Spinal cord (tissue), 10 donors: Measurements from ENCODE around the gene VARS2. TPM values are rescaled to one million over a fixed set of nuclear protein-coding genes. Genes with fewer than 3 reads are reported as not detected.

Experiments
- DNase-seq, 6 donors: peaks; one replicate each; pipeline versions ENCODE4 v3.0.0 to v3.0.0-alpha.2; 2013 to 2015; ENCODE audit warnings: low spot score in 6 of 6, low read depth in 4 of 6
- H3K27ac ChIP-seq: one replicate; pipeline ENCODE4 v1.5.1; 2013; ENCODE audit warnings: low read depth, low read length, control low read depth
- H3K27me3 ChIP-seq: one replicate; pipeline ENCODE4 v1.6.1; 2013; ENCODE audit warnings: low read length; ENCODE audit not compliant: control insufficient read depth, insufficient read depth
- H3K36me3 ChIP-seq: one replicate; pipeline ENCODE4 v1.6.1; 2013; ENCODE audit warnings: low read length; ENCODE audit not compliant: control insufficient read depth, insufficient read depth
- H3K4me1 ChIP-seq: one replicate; pipeline ENCODE4 v1.6.1; 2013; ENCODE audit warnings: low read length; ENCODE audit not compliant: control insufficient read depth, insufficient read depth
- H3K4me3 ChIP-seq: one replicate; pipeline ENCODE4 v1.5.1; 2013; ENCODE audit warnings: low read depth, low read length, control low read depth
- H3K9me3 ChIP-seq: one replicate; pipeline ENCODE4 v1.6.1; 2013; ENCODE audit warnings: low read length; ENCODE audit not compliant: control insufficient read depth, insufficient read depth
- WGBS: methylation state at CpG from one replicate; pipeline ENCODE4 v1.1.5; 2013; ENCODE audit warnings: missing lambda C conversion rate; ENCODE audit not compliant: insufficient coverage; 5-methylcytosine and 5-hydroxymethylcytosine counted together
- polyA plus RNA-seq, 2 donors: library from polyadenylated mRNA; unstranded; fragments of 120-200 nt; gene quantifications; one replicate each; pipeline ENCODE4 v1.2.1, GENCODE V29; 2013; ENCODE audit not compliant: insufficient read length in 2 of 2
- total RNA-seq, 2 donors: library from RNA; depleted of rRNA in 1 of 2; stranded (reverse); fragments of 120-200 nt in 1 of 2; fragments of >200 nt in 1 of 2; gene quantifications; one replicate each; pipeline versions ENCODE4 v1.2.3 to v1.2.4, GENCODE V29; 2013 to 2014
- donor health status: healthy.

The VARS2 gene
- total and polyA plus RNA-seq, 4 donors: 20.3 to 117 (median 70.8) TPM

- Histone ChIP-seq H3K4me1 (peaks cover 75% of the 10 kb centered on the region), H3K4me3 (peak within 1 kb of the TSS; percentile 70), H3K27ac (peak within 1 kb of the TSS; percentile 94), H3K36me3 (peaks cover 4% of the 10 kb centered on the region), H3K9me3 (no peaks in the 10 kb centered on the region), H3K27me3 (no peaks in the 10 kb centered on the region)
- peak in 2 of 6 donors; percentile 91 to 94 for DNase-seq
- under 1% methylated on average over 57 of the region's 62 CpGs for WGBS
Measured at GRCh38 chr6:30883685-30884520, 30.1 kb upstream of the VARS2 start, which contains the start of gene DDR1. TSS of gene DDR1 (plus strand) at chr6:30884519. CDS start at chr6:30888730, 4,211 bp downstream.

DNA sequence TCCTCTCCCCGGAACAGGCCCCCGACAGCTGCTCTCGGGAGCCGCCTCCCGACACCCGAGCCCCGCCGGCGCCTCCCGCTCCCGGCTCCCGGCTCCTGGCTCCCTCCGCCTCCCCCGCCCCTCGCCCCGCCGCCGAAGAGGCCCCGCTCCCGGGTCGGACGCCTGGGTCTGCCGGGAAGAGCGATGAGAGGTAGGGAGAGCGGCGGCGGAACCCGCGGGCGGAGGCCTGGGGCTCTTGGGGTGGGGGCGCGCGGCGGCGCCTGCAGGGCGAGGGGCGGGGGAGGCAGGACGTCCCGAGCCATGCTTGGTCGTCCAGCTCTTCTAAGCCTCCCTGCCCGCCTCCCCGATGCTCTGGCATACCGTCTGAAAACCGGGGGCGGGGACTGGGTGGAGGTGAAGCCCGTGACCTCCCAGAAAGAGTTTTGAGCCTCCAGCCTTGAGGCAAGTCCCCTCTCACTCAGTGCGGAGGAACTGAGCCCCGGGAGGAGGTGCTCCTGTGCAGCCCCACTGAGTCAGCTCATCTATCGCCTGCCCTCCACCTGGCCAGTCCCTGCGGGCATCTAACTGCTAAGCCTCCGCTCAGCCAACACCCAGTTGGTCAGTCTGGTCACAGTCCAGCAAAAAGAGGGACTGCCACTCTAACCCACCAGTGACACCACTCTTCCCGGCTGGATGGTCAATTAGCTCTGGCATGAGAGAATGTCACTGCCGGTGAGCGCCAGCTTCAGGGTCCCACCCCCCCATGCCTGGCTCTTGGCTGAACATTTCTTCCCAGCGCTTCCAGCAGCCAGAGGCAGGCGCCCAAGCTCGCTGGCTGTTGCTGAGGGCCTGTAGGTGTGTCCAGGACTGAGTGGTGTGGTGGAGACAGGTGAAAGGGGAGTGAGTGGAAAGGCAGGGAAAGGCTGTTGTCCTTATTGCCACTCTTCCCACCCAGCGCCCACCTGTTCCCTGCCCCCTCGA is 29.2 kb upstream of the VARS2 start:
- Histone ChIP-seq H3K27me3 (no peaks in the 10 kb centered on the region), H3K36me3 (peaks cover 13% of the 10 kb centered on the region), H3K4me3 (peak overlapping the region; percentile 70), H3K27ac (peak overlapping the region; percentile 91), H3K9me3 (no peaks in the 10 kb centered on the region), H3K4me1 (peaks cover 80% of the 10 kb centered on the region)
- DNase-seq: peak in 2 of 6 donors; percentile 67 to 81
- WGBS: under 1% methylated on average over 56 of the region's 59 CpGs

GRCh38 chr6:30885481-30885998 is 28.5 kb upstream of the VARS2 start:
- H3K9me3 ChIP-seq: no peaks in the 10 kb centered on the region
- H3K27me3 ChIP-seq: no peaks in the 10 kb centered on the region
- peak overlapping the region; percentile 91 for H3K27ac ChIP-seq
- peak overlapping the region; percentile 70 for H3K4me3 ChIP-seq
- 7% methylated on average over 7 of the region's 7 CpGs for WGBS
- peaks cover 80% of the 10 kb centered on the region for H3K4me1 ChIP-seq
- peak in 2 of 6 donors; percentile 66 to 73 for DNase-seq
- peaks cover 21% of the 10 kb centered on the region for H3K36me3 ChIP-seq

- Histone ChIP-seq H3K9me3 (no peaks in the 10 kb centered on the region), H3K4me1 (peaks cover 80% of the 10 kb centered on the region), H3K36me3 (peaks cover 28% of the 10 kb centered on the region), H3K4me3 (peak overlapping the region; percentile 70), H3K27ac (peak overlapping the region; percentile 91), H3K27me3 (no peaks in the 10 kb centered on the region)
- peak in 2 of 6 donors; percentile 92 to 97 for DNase-seq
- WGBS: under 1% methylated on average over 15 of the region's 18 CpGs
Measured at GRCh38 chr6:30885999-30886896, 27.8 kb upstream of the VARS2 start.

DNA sequence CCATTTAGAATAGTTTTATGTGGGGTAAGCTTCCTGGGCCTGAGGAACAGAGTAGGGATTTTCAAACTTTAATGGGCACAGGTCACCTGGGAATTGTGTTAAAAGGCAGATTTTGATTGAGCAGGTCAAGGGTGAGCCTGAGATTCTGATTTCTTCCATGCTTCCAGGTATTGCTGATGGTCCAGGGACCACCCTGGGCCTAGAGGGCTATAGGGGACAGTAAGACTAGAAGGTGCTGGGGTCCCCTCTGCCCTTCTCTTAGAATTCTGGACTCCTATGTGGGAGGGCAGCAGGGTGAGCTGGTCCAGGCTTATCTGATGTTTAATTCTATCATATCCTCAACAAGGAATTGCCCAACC is 27.2 kb upstream of the VARS2 start:
- peaks cover 74% of the 10 kb centered on the region for H3K4me1 ChIP-seq

DNA sequence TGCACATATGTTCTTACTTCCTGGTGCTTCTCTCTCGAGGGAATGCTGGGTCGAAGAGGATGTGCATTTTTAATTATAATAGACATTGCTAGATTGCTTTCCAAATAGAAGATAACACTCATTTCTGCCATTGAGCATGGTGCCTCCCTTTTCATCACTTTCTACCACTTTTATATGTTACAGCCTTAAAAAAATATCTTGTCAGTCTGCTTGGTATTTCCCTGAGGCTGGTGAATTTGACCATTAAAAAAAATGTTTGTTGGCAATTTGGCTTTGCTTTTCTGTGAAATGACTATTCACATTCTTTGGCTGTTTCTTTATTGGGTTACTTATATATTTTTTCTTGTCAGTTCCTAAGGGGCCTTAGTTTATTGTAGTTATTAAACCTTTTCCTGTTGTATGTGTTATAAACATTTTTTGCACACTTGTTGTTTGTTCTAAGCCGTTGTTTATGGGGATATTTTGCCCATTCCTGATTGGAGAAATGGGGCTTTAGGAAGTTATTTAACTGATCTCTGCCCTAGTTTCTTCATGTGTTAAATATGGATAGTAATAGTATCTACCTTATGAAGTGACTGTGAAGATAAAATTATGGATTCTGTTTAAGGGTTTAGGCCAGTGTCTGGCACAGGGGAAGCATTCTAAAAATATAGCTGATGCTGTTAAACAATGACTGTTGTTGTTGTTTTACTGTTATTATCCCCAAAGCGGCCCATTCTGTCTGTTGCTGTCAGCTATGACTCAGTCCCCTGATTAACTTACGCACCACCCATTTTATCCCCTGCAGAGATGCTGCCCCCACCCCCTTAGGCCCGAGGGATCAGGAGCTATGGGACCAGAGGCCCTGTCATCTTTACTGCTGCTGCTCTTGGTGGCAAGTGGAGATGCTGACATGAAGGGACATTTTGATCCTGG is 25.9 kb upstream of the VARS2 start:
- DNase-seq: no peak
- H3K4me1 ChIP-seq: peaks cover 61% of the 10 kb centered on the region
- no CpG with 5 or more reads among the region's 6 CpGs for WGBS
- H3K9me3 ChIP-seq: no peaks in the 10 kb centered on the region
- no peaks in the 10 kb centered on the region for H3K27me3 ChIP-seq
- H3K4me3 ChIP-seq: no peak overlapping the region
- no peak overlapping the region for H3K27ac ChIP-seq
- H3K36me3 ChIP-seq: peaks cover 46% of the 10 kb centered on the region

More for the DNA sequence above, 27.2 kb upstream of the VARS2 start:
- no peak for DNase-seq
- peak overlapping the region; percentile 91 for H3K27ac ChIP-seq
- peaks cover 34% of the 10 kb centered on the region for H3K36me3 ChIP-seq
- no peaks in the 10 kb centered on the region for H3K27me3 ChIP-seq
- H3K4me3 ChIP-seq: peak overlapping the region; percentile 70
- H3K9me3 ChIP-seq: no peaks in the 10 kb centered on the region

DNA sequence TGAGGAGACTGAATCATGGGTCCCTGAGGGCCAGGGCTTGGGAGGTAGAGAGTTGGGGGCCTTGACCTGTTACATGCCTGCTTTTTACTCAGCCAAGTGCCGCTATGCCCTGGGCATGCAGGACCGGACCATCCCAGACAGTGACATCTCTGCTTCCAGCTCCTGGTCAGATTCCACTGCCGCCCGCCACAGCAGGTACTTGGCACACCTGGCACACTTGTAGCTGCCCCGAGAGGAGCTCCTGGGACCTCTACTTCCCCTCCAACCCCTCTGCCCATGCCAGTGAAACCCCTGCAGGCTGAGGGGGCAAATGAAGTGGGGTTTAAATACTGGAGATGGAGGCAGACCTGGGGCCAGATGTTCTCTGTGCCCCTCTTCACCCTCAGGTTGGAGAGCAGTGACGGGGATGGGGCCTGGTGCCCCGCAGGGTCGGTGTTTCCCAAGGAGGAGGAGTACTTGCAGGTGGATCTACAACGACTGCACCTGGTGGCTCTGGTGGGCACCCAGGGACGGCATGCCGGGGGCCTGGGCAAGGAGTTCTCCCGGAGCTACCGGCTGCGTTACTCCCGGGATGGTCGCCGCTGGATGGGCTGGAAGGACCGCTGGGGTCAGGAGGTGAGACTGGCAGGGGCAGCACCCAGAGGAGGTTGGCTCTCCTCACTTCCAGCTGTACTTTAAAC is 25.1 kb upstream of the VARS2 start:
- Histone ChIP-seq H3K4me3 (no peak overlapping the region), H3K4me1 (peaks cover 53% of the 10 kb centered on the region), H3K27ac (no peak overlapping the region), H3K9me3 (no peaks in the 10 kb centered on the region), H3K36me3 (peaks cover 54% of the 10 kb centered on the region), H3K27me3 (no peaks in the 10 kb centered on the region)
- no peak for DNase-seq
- 82% methylated on average over 10 of the region's 18 CpGs for WGBS

DNA sequence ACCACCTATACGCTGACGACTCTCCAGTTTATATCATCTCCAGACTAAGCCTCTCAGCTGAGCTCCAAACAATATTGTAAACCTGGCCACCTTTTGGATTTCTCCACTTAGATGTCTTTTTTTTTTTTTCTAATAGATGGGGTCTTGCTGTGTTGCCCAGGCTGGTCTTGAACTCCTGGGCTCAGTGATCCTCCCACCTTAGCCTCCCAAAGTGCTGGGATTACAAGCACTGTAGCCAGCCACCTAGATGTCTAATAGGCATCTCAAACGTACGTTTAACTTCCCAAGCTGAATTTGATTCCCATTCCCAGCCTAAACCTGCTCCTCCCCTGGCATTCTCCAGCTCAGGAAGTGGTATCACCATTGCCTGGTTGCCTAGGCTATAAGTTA is 24.5 kb upstream of the VARS2 start:
- Histone ChIP-seq H3K36me3 (peaks cover 60% of the 10 kb centered on the region), H3K9me3 (no peaks in the 10 kb centered on the region), H3K27me3 (no peaks in the 10 kb centered on the region), H3K27ac (no peak overlapping the region), H3K4me3 (no peak overlapping the region), H3K4me1 (peaks cover 53% of the 10 kb centered on the region)
- 0% methylated on average over 1 of the region's 4 CpGs for WGBS
- DNase-seq: no peak
